BJ (cell line): Measurements from ENCODE around the gene FAM107B. TPM values are rescaled to one million over a fixed set of nuclear protein-coding genes. Genes with fewer than 3 reads are reported as not detected.
A peak's percentile ranks its signal among the peaks of the same experiment; 100 is the strongest.

ENCODE experiments used
- CTCF ChIA-PET: fragments of 350-600 bp; formaldehyde crosslinking; extraction: SDS; loops from one replicate; lab custom pipeline; 2021; ENCODE audit warnings: antibody characterized with exemption, inconsistent platforms; lab: Yijun Ruan, JAX
- POLR2A ChIA-PET: fragments of 300-600 bp; sonication (Branson Sonifier 250); formaldehyde crosslinking; extraction: SDS; loops from one replicate; lab custom pipeline; 2021; ENCODE audit warnings: antibody characterized with exemption; lab: Charles Lee
- DNase-seq: peaks from one replicate; pipeline ENCODE4 v3.0.0-alpha.2; 2011; ENCODE audit warnings: low read depth
- H3K27me3 ChIP-seq: 2 replicates; pipeline ENCODE4 v1.6.0; 2011; ENCODE audit warnings: low read length; ENCODE audit not compliant: control insufficient read depth, insufficient read depth
- H3K36me3 ChIP-seq: 2 replicates; pipeline ENCODE4 v1.5.1; 2011; ENCODE audit warnings: low read length; ENCODE audit not compliant: control insufficient read depth, insufficient read depth
- H3K4me3 ChIP-seq: 2 replicates; pipeline ENCODE4 v1.5.1; 2011; ENCODE audit warnings: low read depth, mild to moderate bottlenecking, control low read depth, low read length
- polyA minus RNA-seq: library from RNA; depleted of rRNA, polyadenylated mRNA; stranded (reverse); fragments of >200 nt; gene quantifications from 2 replicates; pipeline ENCODE4 v1.2.3, GENCODE V29; 2011; rRNA and poly(A)+ RNA removed
- polyA plus RNA-seq: library from polyadenylated mRNA; depleted of rRNA; stranded (reverse); fragments of >200 nt; gene quantifications from 2 replicates; pipeline ENCODE4 v1.2.3, GENCODE V29; 2011; rRNA removed
- TF ChIP-seq, protein P1 (sequence below): IDR thresholded peaks from 2 replicates; pipeline ENCODE4 v1.5.1; 2011; ENCODE audit warnings: low read depth, mild to moderate bottlenecking, control low read depth, inconsistent platforms, low read length, moderate library complexity; ENCODE audit not compliant: insufficient read depth

Gene FAM107B
- 11.3 and 21.2 TPM in 2 replicates for polyA plus RNA-seq
- polyA minus RNA-seq: 5.7 and 7.8 TPM in 2 replicates

DNA sequence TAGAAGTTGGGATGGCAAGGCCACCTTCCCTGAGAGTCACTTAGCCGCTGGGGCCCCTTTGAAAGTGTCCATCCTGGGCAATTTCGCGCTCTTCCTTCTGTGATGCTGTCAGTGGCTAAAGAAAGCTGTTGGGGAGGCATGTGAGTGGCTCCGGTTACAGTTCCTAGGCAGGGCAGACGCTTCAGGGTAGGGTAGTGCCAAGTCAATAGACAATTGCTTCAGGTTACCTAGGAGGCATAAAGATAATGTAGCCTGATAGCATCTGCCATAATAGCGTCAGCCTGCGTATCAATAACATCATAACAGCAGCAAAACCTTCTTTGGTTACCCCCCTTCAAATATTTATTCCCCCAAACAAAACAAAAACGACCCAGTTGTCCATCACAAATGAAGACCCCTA lies at the start of gene FAM107B:
Gene FAM107B (minus strand): TSS at position 101 of the 400 bp plus-strand sequence. CDS start 234 bp downstream, outside the sequence.
- no peak within 1 kb of the TSS for H3K4me3 ChIP-seq
- POLR2A ChIA-PET: no interaction called here
- CTCF ChIA-PET: no interaction called here
- peaks cover 2% of the 10 kb centered on the region; the same call in 1 of the 2 replicates for H3K27me3 ChIP-seq
- TF ChIP-seq, protein P1, sequence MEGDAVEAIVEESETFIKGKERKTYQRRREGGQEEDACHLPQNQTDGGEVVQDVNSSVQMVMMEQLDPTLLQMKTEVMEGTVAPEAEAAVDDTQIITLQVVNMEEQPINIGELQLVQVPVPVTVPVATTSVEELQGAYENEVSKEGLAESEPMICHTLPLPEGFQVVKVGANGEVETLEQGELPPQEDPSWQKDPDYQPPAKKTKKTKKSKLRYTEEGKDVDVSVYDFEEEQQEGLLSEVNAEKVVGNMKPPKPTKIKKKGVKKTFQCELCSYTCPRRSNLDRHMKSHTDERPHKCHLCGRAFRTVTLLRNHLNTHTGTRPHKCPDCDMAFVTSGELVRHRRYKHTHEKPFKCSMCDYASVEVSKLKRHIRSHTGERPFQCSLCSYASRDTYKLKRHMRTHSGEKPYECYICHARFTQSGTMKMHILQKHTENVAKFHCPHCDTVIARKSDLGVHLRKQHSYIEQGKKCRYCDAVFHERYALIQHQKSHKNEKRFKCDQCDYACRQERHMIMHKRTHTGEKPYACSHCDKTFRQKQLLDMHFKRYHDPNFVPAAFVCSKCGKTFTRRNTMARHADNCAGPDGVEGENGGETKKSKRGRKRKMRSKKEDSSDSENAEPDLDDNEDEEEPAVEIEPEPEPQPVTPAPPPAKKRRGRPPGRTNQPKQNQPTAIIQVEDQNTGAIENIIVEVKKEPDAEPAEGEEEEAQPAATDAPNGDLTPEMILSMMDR: no peak
- no peak for DNase-seq
- no peaks in the 10 kb centered on the region for H3K36me3 ChIP-seq

DNA sequence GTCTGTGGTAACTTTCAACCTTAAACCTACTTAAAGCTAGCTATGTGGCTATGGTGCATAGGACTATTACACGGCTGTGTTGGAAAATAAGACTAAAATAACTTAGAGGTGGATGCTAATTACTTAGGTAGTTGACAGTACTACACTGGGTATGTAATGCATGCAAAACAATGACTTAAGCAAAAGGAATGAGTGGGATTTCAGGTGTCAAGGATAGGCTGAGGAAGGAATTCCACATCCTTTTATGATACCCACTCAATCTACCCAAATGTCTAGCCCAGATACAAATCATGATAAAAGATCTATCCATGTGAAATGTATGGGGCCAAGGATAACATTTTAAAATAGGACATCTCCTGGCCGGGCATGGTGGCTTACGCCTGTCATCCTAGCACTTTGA lies 49.3 kb upstream of the FAM107B start:
- ChIA-PET POLR2A (no interaction called here), CTCF (interaction anchor here (0.7 to 2.5 kb wide), 13 partner anchors 12 to 327 kb away, joined by 3 to 23 read pairs (median 6); partner anchors contain the start of genes CDNF, HSPA14 and MSANTD7)
- DNase-seq: no peak
- TF ChIP-seq, protein P1: no peak
- no peaks in the 10 kb centered on the region for H3K36me3 ChIP-seq
- H3K27me3 ChIP-seq: peaks cover 3% of the 10 kb centered on the region; the same call in 1 of the 2 replicates
- no peak overlapping the region for H3K4me3 ChIP-seq

DNA sequence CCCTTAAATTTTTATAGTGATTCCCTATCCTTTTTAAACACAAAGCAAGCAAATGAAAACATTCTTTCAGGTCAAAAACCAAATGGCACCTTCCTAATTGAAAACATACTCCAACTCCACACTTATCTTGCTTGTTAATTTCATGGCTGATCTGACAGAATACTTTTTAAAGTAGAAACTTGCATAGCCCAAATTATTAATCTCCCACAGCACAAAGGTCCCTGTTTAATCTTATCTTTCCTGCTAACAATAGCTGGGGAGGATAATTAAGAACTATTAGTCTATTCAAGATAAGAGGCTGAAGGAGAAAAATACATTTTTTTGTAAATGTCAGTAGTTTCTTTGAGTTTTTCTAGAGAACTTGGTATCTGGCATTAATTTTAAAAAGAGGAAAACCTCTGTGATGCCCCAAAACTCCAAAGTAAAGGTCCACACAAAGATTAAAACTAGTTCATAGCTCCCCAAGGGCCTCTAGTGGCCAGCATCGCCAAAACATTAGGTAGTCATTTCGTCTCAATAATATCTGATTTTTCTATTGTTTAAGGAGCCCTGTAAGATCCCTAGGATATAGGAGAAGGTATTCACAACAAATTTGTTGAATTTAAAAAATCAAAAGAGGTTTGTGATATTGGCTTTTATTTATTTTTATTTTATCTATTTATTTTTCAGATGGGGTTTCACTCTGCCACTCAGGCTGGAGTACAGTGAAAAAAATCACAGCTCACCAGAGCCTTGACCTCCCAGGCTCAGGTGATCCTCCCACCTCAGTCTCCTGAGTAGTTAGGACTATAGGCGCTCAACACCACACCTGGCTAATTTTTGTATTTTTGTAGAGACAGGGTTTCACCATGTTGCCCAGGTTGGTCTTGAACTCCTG lies 48.4 kb upstream of the FAM107B start:
- TF ChIP-seq, protein P1: peak; percentile 74
- no peak overlapping the region for H3K4me3 ChIP-seq
- H3K36me3 ChIP-seq: no peaks in the 10 kb centered on the region
- POLR2A ChIA-PET: no interaction called here
- DNase-seq: no peak
- CTCF ChIA-PET: interaction anchor here (0.5 to 2.5 kb wide), 24 partner anchors 9 to 628 kb away, joined by 3 to 23 read pairs (median 4); partner anchors contain the start of genes CDNF, HSPA14 and MSANTD7
- peaks cover 3% of the 10 kb centered on the region; the same call in 1 of the 2 replicates for H3K27me3 ChIP-seq

DNA sequence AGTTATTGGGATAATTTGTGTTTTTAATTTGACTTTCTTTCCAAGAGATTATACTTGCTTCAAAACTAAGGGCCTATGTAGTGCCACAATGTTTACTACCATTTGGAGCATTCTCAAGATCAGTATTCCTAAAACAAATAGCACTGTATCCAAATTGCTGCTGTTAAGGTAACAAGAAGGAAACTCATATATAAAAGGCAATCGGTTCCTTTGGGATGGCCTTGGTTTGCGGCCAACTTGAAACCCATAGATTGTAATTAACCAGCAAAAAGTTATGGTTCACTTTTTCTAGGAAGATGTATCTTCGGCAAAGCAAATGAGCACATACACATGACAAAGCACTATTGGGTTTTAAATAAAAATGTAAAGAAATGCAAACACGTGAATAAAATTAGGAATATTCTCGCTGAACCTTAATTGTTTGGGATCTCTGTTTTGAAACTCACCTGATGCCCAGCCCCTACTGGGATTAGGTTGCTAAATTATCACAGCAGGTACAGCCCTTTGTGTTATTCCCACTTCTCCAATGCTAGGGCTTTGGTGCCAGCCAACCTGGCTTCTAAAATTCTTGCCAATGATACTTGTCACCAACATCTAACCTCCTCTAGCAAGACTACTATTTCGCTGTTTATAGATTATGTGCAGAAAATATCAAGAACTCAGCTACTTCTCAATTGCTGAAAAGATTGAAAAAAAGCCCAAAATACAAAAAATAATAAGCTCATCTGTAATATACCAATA lies 47.1 kb upstream of the FAM107B start:
- CTCF ChIA-PET: interaction anchor here (0.6 to 2.5 kb wide), 13 partner anchors 9 to 344 kb away, joined by 3 to 23 read pairs (median 6); partner anchors contain the start of genes CDNF, HSPA14 and MSANTD7
- POLR2A ChIA-PET: no interaction called here
- Histone ChIP-seq H3K27me3 (peaks cover 3% of the 10 kb centered on the region; the same call in 1 of the 2 replicates), H3K36me3 (no peaks in the 10 kb centered on the region), H3K4me3 (no peak overlapping the region)
- TF ChIP-seq, protein P1: no peak
- no peak for DNase-seq
